Stimulated activated naive CD8-positive, alpha-beta T cell treated with anti-CD3 and anti-CD28 coated beads, Interleukin-15, Interleukin-2, amounts not matched to agents 100 U/mL and 50 U/mL, for 24 hours (primary cell): ENCODE results near the gene PLEKHM3.
"Not testable (repeated sequence)": the region's sequence is repeated elsewhere in the genome, so short reads cannot be mapped to it uniquely, and the experiment has no call there.

Experiments
- ATAC-seq: fragments of 150-1000 bp; cut with Tn5 transposase; one replicate; pipeline ENCODE4 v1.10.0; 2021
- DNase-seq: peaks from one replicate; pipeline ENCODE4 v3.0.0; 2021

The PLEKHM3 gene

DNA sequence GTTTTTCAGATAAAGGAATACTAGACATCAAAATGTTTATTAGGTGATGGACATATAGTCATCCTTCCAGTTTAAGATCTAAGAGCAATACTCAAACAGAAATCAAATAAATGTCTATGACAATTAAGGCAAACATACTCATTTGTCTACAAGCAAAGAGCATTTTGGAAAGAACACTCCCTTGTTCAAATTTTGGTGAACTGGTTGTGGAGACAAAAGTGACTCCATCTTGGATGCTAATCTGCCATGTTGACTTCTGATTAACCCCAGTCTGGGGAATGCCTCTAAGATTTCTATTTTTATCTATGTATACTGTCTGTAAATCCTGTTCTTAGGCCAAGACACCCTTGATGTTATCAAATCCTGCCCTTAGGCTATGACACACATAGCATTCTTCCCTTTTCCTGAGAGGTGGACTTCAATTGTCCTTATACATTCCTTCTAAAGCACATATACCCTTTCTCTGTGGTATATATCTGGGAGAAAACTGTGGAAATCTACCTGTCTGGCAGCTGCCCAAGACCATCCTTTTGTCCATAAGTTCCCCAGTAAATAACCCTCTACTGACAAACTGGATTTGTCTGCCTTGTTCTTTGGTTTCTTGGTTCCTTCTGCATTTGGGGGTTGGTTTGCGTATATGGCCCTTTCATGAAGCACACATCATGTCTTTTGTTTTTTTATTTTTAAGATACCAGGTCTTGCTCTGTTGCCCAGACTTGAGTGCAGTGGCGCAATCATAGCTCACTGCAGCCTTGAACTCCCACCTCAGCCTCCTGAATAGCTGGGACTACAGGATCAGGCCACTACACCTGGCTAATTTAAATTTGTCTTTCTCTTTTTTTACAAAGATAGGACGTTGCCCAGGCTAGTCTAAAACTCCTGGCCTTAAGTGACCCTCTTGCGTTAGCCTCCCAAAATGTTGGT is 12.5 kb upstream of the PLEKHM3 start:
- no peak for ATAC-seq

DNA sequence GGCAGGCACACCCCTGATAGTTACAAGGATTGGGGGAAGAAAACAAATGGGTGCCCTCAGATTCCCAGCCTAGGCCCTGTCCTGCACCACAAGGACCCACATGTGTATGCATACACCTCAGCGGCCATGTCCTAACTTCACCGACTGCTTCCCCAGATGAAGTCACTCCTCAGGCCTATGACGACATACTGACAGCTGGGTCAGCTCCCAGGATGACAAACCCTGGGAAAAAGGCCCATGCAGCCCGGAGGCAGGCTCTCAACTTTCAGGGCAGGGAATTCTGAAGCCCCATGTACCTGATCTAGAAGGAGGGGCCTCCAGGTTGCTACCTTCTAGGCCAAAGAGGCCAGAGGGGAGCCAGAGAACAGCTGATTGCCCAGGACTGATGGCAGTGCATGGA is 11.0 kb upstream of the PLEKHM3 start:
- no peak for ATAC-seq
- no peak for DNase-seq

More for the DNA sequence above, 12.5 kb upstream of the PLEKHM3 start:
- DNase-seq, result no peak

DNA sequence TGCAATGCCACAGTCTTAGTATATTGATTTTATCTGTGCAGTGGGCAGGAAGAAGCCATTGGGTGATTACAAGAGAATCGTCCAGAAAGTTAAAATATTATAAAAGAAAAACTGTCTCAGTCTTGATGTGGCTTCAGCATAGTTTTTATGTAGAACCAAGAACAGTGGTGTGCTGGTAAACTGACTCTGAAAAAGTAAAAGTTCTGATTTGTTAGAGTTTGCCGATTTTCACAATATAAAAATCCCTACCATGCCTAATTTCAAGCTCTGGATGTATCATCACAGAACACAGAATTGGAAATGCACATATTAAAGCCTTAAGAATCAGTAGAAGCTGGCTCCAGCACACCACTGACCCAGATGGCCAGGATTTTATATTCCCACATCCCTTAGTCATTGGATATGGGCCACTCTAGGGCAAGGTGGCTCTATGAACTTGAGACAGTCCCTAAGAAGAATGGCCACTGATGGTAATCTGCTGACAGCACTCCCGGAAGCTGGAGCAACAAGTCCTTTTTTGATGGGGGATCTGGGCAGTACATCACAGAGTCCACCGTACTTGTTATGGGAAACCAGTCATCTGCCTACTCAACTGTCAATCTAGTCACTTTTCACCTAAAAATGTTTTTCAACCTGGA is 9.3 kb upstream of the PLEKHM3 start:
- DNase-seq (no peak), ATAC-seq (no peak)

DNA sequence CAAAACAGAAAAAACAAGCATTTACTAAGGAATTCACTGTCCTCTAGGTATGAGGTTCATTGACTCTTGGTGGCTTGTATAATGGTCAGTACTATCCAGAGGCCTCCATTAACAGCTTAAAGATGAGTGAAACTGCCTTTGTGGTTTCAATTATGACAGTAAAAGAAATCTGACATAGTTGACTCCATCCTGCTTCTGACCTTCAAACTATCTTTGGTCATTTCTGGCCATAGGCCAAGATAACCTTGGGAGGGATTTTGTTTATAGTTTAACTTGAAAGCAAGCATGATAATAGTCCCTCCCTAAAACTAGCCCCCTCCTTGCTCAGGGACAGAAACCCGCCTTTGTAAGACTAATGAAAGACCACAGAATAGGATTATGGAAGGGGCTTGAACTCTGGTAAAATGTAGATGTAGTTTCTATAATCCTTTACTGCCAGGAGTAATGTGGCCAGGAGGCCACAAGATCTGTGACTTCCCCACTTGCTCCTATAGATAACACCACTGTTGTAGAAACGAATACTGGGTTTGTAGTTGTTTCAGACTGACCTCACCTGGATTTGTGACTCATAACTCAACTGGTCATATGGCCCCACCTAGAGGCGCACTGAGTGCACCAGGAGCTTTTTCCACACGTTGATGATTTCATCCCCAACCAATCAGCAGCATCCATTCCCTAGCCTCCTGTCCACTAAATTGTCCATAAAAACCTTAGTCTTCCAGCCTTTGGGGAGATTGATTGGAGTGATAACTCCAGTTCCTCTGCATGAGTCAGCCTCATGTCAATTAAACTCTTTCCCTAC is 8.6 kb upstream of the PLEKHM3 start:
- peak; percentile 82 for ATAC-seq

DNA sequence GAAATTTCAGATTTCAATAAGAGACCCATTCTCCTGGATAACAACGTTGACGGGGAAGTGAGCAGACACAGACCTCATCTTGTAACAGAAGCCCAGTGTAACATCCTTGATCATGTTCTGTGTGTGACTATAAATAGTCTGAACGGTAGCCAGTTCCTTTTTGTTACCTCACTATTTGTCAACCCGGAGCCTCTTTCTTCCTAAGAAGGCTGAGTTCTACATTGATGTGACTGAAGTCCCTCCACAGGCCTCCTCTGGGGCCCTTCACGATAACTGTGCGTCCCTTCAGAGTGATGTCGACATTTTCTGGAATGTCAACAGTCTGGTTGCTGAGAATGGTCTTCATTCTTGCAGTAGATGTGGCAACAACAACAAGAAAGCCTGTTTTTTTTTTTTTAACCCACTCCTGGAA is 6.3 kb upstream of the PLEKHM3 start:
- DNase-seq (no peak), ATAC-seq (no peak)

More for the DNA sequence above, 8.6 kb upstream of the PLEKHM3 start:
- DNase-seq, result peak; percentile 55

DNA sequence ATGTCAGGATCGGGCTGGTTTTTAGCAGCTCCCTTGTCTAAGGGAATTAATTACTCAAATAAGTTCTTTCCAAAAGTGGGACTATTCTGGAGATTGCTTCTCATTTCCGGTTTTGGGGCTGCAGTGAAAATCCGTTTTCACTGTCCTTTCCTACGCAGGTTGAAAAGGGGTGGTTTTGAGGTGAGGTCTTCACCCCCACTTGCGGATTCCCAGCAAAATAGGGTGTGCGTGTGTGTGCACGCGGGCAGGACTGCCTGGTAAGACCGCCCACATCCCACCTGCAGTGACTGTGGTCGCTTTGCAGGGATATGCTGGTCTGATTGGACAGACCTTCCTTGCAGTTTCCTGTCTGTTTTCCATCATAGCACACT is 472 bp upstream of the PLEKHM3 start:
- DNase-seq, result peak; percentile 59

DNA sequence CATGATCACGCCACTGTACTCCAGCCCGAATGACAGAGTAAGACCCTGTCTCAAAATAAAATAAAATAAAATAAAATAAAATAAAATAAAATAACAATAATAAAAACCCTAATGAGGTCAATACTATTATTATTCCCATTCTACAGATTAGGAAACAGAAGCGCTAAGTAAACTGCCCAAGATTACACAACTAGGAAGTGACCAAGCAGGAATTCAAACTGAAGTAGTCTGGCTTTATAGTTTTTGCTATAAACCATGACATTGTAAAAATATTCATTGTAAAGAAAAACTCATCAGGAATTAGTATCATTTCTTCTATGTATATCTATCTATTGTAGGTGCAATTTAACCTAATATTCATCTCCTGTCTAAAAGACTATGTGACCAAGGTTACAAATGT is 1.2 kb downstream of the PLEKHM3 start:
- no peak for DNase-seq
- no peak for ATAC-seq

More for the DNA sequence above, 472 bp upstream of the PLEKHM3 start:
- ATAC-seq, result peak; percentile 60

DNA sequence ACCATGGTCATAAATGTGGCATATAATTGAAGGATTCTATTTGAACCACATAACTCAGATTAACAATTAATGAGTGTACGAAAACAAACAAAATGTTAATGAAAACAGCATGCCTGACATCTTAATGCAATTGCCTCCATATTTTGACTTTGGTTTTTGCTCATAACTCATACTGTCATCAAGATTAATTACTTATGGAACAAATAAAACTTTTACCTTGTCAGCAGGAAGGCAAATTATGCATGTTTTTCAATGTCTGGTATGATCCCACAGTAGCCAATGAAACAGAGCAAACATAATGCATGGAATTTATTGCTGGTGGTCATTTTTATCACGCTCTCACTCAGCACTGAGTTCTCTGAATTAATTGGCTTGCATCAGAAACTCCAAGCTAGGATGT is 5.1 kb downstream of the PLEKHM3 start:
- DNase-seq (no peak), ATAC-seq (no peak)

DNA sequence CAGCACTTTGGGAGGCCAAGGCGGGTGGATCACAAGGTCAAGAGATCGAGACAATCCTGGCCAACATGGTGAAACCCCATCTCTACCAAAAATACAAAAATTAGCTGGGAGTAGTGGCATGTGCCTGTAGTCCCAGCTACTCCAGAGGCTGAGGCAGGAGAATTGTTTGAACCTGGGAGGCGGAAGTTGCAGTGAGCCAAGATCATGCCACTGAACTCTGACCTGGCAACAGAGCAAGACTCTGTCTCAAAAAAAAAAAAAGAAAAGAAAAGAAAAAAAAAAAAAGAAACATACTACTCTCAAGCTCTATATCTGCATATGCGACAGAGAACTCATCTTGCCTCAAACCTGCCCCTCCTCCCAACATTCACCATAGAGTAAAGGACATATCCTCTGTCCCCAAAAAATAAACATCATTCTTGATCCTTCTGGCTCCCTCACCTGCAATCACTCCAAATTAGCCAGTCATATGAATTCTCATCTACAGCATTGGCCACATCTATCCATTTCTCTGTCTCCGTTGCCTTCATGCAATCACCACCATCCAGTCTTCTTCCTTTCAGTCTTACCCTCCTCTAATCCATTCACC is 7.1 kb downstream of the PLEKHM3 start:
- not testable (repeated sequence) for DNase-seq, ATAC-seq

DNA sequence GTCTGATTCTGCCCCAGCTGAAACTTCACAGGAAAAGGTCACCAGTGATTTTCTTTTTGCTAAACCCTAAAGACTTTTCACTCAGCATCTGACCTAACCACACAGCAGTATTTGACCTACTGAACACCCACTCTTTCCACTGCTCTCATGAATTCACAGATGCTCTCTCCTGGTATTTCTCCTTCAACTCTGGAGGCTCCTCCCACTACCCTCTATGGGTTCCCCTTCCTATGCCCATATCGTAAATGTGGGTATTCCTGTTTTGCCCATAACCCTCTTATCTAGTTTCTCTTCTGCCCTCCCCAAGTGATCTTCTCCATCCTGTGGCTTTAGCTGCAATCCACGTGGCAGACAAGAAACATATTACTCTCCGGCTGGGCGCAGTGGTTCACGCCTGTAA is 7.6 kb downstream of the PLEKHM3 start:
- ATAC-seq (peak; percentile 82), DNase-seq (peak; percentile 33)

DNA sequence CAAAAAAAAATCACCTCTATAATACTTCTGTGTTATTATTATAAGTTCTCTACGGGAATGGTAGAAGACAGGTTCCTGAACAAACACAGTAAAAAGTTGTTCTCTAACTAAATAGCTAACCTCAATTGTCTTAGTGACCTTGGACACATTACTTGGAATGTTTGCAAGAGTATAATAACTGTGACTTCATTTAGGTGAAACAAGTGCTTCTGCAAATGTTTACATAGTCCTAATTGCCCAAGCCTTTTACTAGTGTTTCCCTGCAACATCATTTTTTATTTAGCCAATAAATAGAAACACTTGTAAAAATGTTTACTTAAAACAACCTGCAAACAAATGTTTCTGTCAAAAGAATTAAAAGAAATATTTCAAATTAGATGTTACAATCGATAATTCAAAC is 9.9 kb downstream of the PLEKHM3 start:
- DNase-seq (no peak), ATAC-seq (no peak)

DNA sequence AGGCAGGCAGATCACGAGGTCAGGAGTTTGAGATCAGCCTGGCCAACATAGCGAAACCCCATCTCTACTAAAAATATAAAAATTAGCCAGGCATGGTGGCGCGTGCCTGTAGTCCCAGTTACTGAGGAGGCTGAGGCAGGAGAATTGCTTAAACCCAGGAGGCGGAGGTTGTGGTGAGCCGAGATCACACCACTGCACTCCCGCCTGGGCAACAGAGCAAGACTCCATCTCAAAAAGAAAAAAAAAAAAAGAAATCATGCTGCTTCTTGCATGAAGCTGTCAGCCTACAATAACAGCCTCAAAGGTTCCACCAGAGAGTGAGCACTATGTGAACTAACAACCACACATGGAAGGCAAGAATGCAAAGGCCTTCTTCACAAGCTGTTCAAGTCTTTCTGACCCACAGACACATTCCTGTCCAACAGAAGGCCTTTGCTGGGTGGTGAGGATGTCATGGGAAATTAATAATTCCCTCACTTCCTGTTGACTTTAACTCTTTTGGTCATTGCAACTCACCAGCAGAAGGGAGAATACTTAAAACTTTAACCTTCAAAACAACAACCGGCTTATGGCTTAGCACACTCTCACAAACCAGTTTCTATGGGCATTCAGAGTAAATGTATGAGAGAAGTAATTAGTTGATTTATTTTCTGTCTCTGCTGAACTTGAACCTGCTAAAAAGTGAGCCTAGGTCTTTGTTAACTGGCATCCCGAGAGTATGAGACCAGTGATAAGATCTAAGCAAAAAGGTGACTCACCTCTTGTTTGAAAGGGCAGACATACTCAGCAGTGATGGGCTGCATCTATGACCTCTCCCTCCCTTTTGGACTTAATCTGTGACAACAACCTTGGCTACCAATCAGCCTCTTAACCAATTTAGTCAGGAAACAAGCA is 11.8 kb downstream of the PLEKHM3 start:
- peak; percentile 80 for ATAC-seq

DNA sequence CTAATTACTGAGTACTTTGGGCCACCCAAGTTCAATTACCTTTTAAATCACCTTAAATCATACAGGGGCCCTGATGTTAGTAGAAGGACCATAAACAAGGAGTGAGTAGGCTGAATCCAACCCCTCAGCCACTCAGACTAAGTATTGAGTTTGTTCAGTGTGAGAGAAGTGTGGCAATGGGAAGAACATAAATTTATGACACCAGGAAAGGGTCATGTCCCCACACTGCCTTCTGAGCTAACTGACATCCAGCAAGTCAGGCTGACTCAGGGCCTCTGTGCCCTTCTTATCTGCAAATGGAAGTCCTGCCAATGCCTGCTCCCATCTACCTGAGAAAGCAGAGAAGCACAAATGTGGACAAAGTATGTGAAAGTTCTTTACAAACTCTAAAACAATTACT is 12.9 kb downstream of the PLEKHM3 start:
- no peak for DNase-seq
- ATAC-seq, result no peak

More for the DNA sequence above, 11.8 kb downstream of the PLEKHM3 start:
- DNase-seq, result no peak

DNA sequence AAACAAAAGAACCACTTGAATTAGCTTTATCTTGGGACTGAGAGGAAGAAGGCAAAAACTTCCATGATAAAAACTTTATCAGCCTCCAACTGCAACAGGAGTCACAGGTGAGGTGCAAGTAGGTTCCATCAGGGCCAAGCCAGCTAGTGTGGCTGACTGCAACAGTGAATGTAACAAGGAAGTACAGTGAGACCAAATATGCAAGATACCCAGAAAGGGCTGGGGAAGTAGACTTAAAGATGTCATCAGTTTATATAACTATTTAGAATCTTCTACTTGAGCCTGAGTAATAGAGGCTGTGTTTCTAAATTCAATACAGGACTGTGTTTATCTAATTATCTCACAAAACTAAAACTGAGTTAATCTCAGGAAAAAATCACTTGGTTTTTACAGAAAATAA is 14.8 kb downstream of the PLEKHM3 start:
- no peak for ATAC-seq
- DNase-seq, result no peak

DNA sequence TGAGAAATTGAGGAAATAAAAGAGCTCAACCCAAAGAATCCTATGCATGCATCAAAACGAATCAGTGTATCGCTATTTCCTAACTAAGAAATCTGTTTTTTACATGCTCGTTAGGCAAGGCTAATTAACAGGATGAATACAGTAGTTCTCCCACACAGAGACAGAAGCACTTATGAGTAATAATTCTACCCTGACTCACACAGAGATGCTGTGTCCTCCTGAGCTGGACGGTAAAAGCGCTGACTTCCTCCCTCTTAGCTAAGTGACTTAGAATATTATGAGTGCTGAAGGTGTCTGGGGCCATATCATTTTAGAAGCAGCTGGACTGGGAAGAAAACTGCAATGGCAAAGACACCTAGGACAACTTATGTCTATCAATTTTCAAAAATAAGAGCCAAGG is 18.5 kb downstream of the PLEKHM3 start:
- DNase-seq (no peak), ATAC-seq (peak; percentile 75)

DNA sequence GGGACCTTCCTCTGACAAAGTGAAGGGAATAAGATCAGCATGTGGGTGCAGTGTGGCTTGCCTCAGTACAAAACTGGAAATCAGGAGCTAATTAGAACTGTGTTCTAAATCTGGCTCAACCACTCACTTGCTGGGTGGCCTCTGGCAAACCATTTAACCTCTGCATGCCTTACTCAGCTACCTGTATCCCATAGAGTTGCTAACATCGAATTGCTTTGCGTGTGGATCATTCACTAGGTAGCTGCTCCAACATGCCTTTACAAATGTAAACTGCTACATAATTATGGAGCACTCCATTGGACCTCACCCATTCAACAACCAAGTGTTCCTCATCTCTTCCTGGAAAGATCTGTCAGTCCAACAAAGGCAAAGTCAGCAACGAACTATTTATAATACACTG is 19.0 kb downstream of the PLEKHM3 start:
- ATAC-seq (no peak), DNase-seq (no peak)

DNA sequence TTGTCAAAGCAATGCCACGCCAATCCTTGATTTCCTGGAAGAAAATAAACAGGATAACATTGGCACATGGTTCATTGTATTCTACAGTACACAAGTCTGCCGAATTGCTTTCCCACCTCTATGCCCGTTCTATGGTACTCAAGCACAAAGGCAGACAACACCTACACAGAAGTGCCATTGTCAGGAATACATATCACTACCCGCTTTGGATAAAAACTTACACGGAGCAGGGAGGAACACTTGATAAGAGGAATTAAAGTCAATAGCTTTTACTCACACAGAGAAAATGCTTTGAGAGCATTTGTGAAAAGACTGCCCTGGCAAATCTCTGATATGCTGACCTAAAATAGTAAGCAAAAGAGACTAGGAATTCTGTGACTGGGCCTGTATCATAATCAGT is 23.4 kb downstream of the PLEKHM3 start:
- DNase-seq (no peak), ATAC-seq (no peak)

DNA sequence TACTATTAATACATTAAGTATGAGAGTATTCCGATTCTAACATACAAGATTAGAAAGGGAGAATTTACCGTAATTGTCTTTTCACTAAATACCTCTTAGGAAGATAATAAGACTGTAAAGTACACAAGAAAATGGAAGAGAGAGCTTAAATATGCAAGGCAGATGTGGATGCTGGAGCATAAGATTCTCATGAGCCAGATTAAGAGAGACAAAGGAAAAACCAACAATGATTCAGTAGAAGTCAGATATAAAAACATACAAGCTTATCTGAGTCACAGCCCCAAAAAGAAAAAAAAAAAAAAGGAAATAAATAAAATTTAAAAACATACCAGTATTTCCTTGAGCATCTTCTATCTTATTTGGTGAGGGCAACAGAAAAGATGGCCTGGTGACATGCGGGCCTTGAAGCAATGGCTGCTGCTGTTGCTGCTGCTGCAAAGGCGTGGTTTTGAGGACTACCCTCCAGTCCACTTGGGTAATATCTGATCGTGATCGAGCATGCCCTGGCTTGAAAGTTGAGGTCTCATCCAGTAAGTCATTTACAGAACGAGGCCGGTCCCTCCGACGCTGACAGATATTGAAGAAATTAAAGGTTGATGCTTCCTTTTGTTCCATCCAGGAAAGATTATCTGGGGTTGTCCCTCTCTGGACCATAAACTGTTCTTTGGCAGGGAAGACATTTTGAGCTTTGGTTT is 24.5 kb downstream of the PLEKHM3 start:
- ATAC-seq (no peak), DNase-seq (no peak)

DNA sequence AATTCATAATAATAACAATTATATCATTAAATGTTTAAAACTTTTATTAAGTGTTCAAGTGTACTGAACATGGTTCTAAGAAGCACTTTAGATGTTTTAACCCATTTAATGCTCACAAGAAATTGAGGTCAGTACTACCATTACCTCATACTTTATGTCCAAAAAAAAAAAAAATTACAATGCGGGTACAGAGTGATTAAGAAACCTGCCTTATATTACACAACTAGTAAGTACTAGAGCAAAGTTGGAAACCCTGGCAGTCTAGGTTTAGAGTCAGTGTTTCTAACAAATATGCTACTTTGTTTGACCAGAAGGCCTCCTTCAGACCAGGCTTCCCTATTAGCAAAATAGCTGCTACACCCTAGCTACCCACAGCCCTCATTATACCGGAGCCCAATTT is 28.5 kb downstream of the PLEKHM3 start:
- no peak for DNase-seq
- no peak for ATAC-seq

DNA sequence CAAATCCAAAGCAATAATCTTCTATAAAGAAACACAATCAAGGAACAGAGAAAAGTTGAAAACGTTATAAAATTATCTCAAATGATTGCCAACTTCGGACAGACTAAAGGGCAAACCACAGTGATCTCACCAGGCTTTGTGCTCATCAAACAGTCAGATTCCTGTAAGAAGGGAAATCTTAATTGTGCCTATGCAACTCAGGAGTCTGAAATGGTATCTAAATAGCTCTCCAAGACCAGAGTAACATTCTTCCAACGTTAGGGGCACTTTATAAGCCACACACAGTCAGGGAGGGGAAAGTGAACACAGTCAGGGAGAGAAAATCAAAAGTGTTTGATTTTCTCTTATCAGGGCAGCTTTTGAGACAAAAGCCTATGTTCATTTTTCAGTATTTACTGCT is 29.4 kb downstream of the PLEKHM3 start:
- DNase-seq (no peak), ATAC-seq (peak; percentile 52)
